ENCODE measurements around the gene TEDC1. TPM values are rescaled to one million over a fixed set of nuclear protein-coding genes. Genes with fewer than 3 reads are reported as not detected.

TEDC1 gene
- total RNA-seq = 8.7 TPM

GRCh38 chr14:105490572-105491365, at the start of gene TEDC1:
Gene TEDC1, plus strand, starts transcription at chr14:105491246. Its CDS starts 130 bp downstream, at chr14:105491376.

GRCh38 chr14:105474483-105475268, 16.4 kb upstream of the TEDC1 start, which contains the start of gene CRIP2:
Gene CRIP2, plus strand, starts transcription at chr14:105474821. Its CDS starts 42 bp downstream, at chr14:105474863.

DNA sequence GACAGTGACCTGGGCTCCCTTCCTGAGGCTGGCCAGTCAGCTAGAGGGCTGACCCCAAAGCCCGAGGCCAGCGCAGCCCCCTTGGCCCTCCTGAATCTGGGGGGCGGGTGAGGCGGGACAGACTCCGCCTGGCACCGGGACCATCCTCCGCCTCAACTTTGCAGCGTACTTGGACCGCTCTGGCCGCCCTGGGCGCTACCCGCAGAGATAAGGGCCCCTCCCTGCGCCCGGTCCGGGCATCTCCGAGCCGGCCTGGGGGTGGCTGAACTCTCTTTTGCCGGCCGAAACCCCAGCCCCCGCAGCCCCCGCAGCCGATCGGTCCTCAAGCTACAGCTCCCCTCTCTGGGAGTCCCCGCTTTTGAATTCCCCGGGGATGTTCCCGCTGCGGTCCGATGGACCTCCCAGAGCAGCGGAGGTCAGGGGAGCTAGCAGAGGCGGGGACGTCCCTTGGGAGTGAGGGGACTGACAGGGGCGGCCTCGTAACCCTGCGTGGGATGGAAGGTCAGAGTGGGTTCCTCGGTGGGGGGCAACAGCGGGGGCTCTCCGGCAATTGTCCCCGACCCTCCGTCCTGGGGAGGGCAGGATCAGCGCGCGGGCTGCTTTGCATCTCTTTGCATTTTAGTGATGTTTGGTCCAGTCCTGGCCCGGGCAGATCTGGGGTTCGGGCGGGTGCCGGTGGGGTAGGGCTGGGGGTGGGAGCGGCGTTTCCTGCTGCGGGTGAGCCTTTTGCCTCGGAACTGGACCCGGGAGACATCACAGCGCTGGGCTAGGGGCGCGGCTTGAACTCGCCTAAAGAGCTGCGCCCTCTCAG, 4.7 kb upstream of the TEDC1 start, which contains the start of gene CRIP1:
Gene CRIP1 (plus strand): TSS at position 724 of the 811 bp plus-strand sequence. CDS start 374 bp downstream, outside the sequence.

DNA sequence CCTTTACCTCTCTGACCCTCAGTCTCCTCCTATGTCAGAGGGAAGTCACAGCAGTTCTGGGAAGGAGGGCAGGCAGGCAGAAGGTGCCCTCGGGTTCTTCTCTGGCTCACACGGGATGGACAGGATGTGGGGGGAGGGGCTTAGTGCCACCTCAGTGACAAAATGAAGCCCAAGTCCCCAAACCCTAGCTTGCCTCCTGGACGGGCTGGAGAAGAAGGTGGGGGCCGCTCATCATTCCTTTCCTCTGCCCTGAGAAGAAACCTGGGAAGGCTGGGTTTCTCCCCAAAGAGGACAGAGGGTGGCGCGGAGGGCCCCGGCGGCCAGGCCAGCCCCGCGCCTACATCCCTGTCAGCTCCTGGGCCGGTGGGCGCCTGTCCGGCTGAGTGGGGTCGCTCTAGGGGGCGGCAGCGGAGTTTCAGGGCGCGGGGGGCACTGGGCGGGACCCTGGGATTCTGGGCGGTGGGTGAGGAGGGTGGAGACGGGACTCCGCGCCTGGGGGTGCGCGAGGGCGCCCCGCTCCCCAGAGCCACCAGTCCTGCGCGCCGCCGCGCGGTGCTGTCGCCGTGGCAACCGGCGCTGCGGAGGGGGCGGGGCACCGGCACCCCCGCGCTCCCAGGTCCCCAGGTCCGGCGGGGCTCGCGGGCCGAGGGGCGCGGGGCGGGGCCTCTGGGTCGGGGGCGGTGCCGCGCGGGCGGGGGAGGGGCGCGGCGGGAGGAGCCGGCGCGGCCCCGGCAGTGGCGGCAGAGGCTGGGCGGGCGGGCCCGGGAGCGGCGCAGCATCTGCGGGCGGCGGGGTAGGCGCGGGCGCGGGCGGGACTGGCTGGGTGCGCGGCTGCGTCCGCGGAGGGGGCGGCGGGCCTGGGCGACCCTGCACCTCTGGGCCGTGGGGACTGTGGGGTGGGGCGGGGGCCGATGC, 35.1 kb downstream of the TEDC1 start, which contains the start of gene TMEM121:
Gene TMEM121 (plus strand): TSS at position 723 of the 915 bp plus-strand sequence. CDS start 2,252 bp downstream, outside the sequence.

Other genes starting within 250 kb of the TEDC1 start
- 38.4 TPM for gene BTBD6, start 242.7 kb upstream of the TEDC1 start, total RNA-seq
- gene BRF1, start 190.2 kb upstream of the TEDC1 start, total RNA-seq = 59.5 TPM
- 94.1 TPM for gene PACS2, start 176.5 kb upstream of the TEDC1 start, total RNA-seq
- gene TEX22, start 92.7 kb upstream of the TEDC1 start, total RNA-seq = 0.23 TPM
- 82.3 TPM for gene MTA1, start 71.4 kb upstream of the TEDC1 start, total RNA-seq
- 147 TPM for gene CRIP2, start 16.4 kb upstream of the TEDC1 start, total RNA-seq
- 32.8 TPM for gene CRIP1, start 4.4 kb upstream of the TEDC1 start, total RNA-seq
- gene TMEM121, start 35.3 kb downstream of the TEDC1 start, total RNA-seq = 14.7 TPM

All from metanephros (tissue), 1 donor.